K562 (cell line): ENCODE results near the gene TOR1AIP2. TPM values are rescaled to one million over a fixed set of nuclear protein-coding genes. Genes with fewer than 3 reads are reported as not detected.
A peak's percentile ranks its signal among the peaks of the same experiment; 100 is the strongest.

Source experiments
- CHD1 ChIP-seq: fragments of 200-600 bp; sonication (generic); IDR thresholded peaks from one replicate; pipeline ENCODE4 v1.6.1; 2012; ENCODE audit warnings: mild to moderate bottlenecking, moderate library complexity, low read length, inconsistent platforms
- HSF4 ChIP-seq: fragments of 250-450 bp; sonication (Bioruptor Pico); IDR thresholded peaks from 2 replicates; pipeline ENCODE4 v2.1.2; 2022; ENCODE audit warnings: mild to moderate bottlenecking, moderate library complexity, borderline replicate concordance
- ILF3 ChIP-seq: fragments of 450-650 bp; IDR thresholded peaks from 2 replicates; pipeline ENCODE4 v1.6.1; 2018; ENCODE audit warnings: antibody characterized with exemption, mild to moderate bottlenecking, moderate library complexity, borderline replicate concordance
- KLF1 ChIP-seq: fragments of 450-650 bp; IDR thresholded peaks from 2 replicates; pipeline ENCODE4 v1.6.1; 2016; ENCODE audit warnings: missing genetic modification characterization, missing compliant biosample characterization
- KLF13 ChIP-seq: fragments of 450-650 bp; IDR thresholded peaks from 2 replicates; pipeline ENCODE4 v1.6.1; 2016; ENCODE audit warnings: missing genetic modification characterization, low read depth, mild to moderate bottlenecking, missing compliant biosample characterization, moderate library complexity, borderline replicate concordance
- MYNN ChIP-seq, 2 experiments: sonication (generic); formaldehyde crosslinking in 1 of 2; IDR thresholded peaks; 2 replicates each; pipeline versions ENCODE4 v1.5.0 to v1.6.1; 2016 to 2020; ENCODE audit warnings: antibody characterized with exemption in 1 of 2, missing genetic modification reagents in 1 of 2
- NR3C1 ChIP-seq: sonication (generic); formaldehyde crosslinking; IDR thresholded peaks from 2 replicates; pipeline ENCODE4 v1.8.1; 2022; ENCODE audit warnings: missing genetic modification reagents
- POLR2AphosphoS2 ChIP-seq: IDR thresholded peaks from 2 replicates; pipeline ENCODE4 v1.6.1; 2012; ENCODE audit warnings: low read length, improper control_type of control experiment
- SMAD4 ChIP-seq: fragments of 250-450 bp; sonication (Bioruptor Pico); conservative IDR thresholded peaks from 2 replicates; pipeline ENCODE4 v1.8.0; 2021; ENCODE audit warnings: inconsistent platforms, mild to moderate bottlenecking, moderate library complexity
- SMARCE1 ChIP-seq: fragments of 450-650 bp; IDR thresholded peaks from 2 replicates; pipeline ENCODE4 v1.7.1; 2016; ENCODE audit warnings: mild to moderate bottlenecking
- SUPT5H ChIP-seq: fragments of 450-650 bp; IDR thresholded peaks from 2 replicates; pipeline ENCODE4 v1.6.1; 2016
- YY1 ChIP-seq, 3 experiments: IDR thresholded peaks; 2 replicates each; pipeline ENCODE4 v1.6.1; 2011; ENCODE audit warnings: low read length in 2 of 3, mild to moderate bottlenecking in 2 of 3, moderate library complexity in 2 of 3, borderline replicate concordance in 1 of 3, control low read depth in 1 of 3, low read depth in 1 of 3; ENCODE audit not compliant: insufficient read depth in 3 of 3, insufficient replicate concordance in 2 of 3, control insufficient read depth in 1 of 3, insufficient read length in 1 of 3; ENCODE audit errors: extremely low read depth in 1 of 3
- ZNF217 ChIP-seq: sonication (generic); formaldehyde crosslinking; IDR thresholded peaks from 2 replicates; pipeline ENCODE4 v1.8.0; 2022; ENCODE audit warnings: mild to moderate bottlenecking, missing genetic modification reagents
- ZNF239 ChIP-seq: fragments of 250-450 bp; sonication (Bioruptor Pico); IDR thresholded peaks from 2 replicates; pipeline ENCODE4 v1.4.0; 2020; ENCODE audit warnings: mild to moderate bottlenecking
- ZNF24 ChIP-seq: fragments of 450-650 bp; IDR thresholded peaks from 2 replicates; pipeline ENCODE4 v1.6.1; 2016
- polyA plus RNA-seq, 8 experiments: library from polyadenylated mRNA; depleted of rRNA in 4 of 8; stranded (reverse) in 5 of 8; unstranded in 3 of 8; fragments of >200 nt; fragmentation: Nextera tagmentation in 2 of 8; fragmentation: Illumina TruSeq in 1 of 8; extraction: Ambion mirVana in 2 of 8; extraction: Trizol in 1 of 8; gene quantifications; 2 replicates each; pipeline versions ENCODE4 v1.2.1 to v1.2.3, GENCODE V29; 2011 to 2014; ENCODE audit warnings: inconsistent platforms in 1 of 8, missing spikeins in 1 of 8
- total RNA-seq, 7 experiments: library from RNA; depleted of rRNA in 6 of 7; stranded (reverse); fragments of >200 nt in 6 of 7; fragmentation: Illumina TruSeq in 2 of 7; extraction: Trizol in 2 of 7; gene quantifications; 2 replicates each; pipeline versions ENCODE4 v1.2.1 to v1.2.3, GENCODE V29; 2011 to 2021; ENCODE audit warnings: low replicate concordance in 1 of 7
- TF ChIP-seq, protein P1 (sequence below): fragments of 150-350 bp; IDR thresholded peaks from 2 replicates; pipeline ENCODE4 v1.6.1; 2014; ENCODE audit warnings: low read depth, mild to moderate bottlenecking, low read length, borderline replicate concordance
- TF ChIP-seq, protein P2 (sequence below): fragments of 450-650 bp; IDR thresholded peaks from 2 replicates; pipeline ENCODE4 v1.6.1; 2016
- TF ChIP-seq, protein P3 (sequence below): fragments of 450-650 bp; IDR thresholded peaks from 2 replicates; pipeline ENCODE4 v1.6.1; 2014; ENCODE audit warnings: low read depth, mild to moderate bottlenecking, moderate library complexity, borderline replicate concordance
- TF ChIP-seq, protein P4 (sequence below): fragments of 450-650 bp; formaldehyde crosslinking; IDR thresholded peaks from 2 replicates; pipeline ENCODE4 v1.4.0; 2020; ENCODE audit warnings: mild to moderate bottlenecking, mixed read lengths

TOR1AIP2 gene
- total and polyA plus RNA-seq, 9 of the 15 experiments (the other 6 are each of a cell fraction or from before 2014, with no cell fraction given), result 16.7 to 122 (median 41.4) TPM

DNA sequence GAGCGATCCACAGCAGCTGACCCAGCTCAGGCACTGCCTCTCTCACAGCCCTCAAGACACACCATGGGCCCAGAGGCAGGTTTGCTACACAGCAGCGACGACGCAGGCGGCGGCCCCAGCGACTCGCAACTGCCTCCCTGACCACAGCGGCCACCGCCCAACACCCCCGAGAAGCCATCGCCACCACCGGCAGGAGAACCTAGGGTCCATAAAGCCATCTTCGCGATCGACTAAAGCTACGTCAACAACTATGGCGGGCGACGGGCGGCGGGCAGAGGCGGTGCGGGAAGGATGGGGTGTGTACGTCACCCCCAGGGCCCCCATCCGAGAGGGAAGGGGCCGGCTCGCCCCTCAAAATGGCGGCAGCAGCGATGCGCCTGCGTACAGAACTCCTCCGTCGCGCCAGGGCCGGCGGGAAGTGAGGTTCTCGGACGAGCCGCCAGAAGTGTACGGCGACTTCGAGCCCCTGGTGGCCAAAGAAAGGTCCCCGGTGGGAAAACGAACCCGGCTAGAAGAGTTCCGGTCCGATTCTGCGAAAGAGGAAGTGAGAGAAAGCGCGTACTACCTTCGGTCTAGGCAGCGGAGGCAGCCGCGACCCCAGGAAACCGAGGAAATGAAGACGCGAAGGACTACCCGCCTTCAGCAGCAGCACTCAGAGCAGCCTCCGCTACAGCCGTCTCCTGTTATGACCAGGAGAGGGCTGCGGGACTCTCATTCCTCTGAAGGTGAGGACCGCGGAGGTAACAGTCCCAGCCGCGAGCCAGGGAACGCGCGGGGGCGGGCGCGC lies 4.8 kb upstream of the TOR1AIP2 start, which contains the start of gene TOR1AIP1 (continued):
- TF ChIP-seq, protein P1, sequence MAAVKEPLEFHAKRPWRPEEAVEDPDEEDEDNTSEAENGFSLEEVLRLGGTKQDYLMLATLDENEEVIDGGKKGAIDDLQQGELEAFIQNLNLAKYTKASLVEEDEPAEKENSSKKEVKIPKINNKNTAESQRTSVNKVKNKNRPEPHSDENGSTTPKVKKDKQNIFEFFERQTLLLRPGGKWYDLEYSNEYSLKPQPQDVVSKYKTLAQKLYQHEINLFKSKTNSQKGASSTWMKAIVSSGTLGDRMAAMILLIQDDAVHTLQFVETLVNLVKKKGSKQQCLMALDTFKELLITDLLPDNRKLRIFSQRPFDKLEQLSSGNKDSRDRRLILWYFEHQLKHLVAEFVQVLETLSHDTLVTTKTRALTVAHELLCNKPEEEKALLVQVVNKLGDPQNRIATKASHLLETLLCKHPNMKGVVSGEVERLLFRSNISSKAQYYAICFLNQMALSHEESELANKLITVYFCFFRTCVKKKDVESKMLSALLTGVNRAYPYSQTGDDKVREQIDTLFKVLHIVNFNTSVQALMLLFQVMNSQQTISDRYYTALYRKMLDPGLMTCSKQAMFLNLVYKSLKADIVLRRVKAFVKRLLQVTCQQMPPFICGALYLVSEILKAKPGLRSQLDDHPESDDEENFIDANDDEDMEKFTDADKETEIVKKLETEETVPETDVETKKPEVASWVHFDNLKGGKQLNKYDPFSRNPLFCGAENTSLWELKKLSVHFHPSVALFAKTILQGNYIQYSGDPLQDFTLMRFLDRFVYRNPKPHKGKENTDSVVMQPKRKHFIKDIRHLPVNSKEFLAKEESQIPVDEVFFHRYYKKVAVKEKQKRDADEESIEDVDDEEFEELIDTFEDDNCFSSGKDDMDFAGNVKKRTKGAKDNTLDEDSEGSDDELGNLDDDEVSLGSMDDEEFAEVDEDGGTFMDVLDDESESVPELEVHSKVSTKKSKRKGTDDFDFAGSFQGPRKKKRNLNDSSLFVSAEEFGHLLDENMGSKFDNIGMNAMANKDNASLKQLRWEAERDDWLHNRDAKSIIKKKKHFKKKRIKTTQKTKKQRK, result peak; percentile 27; the same call in 1 of the 2 replicates
- TF ChIP-seq YY1 (IDR thresholded peaks at IDR 0.05; ENCODE audit: borderline replicate concordance in 1 of 3, control insufficient read depth in 1 of 3, extremely low read depth in 1 of 3, insufficient read depth in 3 of 3, insufficient read length in 1 of 3, insufficient replicate concordance in 2 of 3, low read depth in 1 of 3, low read length in 2 of 3) (peak; percentile 94 to 98 (median 96)), CHD1 (no peak), MYNN (IDR thresholded peaks at IDR 0.05) (peak; percentile 34; the same call in 1 of the 2 replicates), MYNN (CRISPR knock-in tag; IDR thresholded peaks at IDR 0.05) (no peak), KLF13 (tag) (peak; percentile 59), ILF3 (0 out of 2 replicates have a peak, but pooled peaks have one; percentile 52), NR3C1 (no peak; the same call in 1 of the 2 replicates), KLF1 (tag) (peak; percentile 65), ZNF239 (CRISPR knock-in tag) (peak; percentile 79), SMARCE1 (peak; percentile 69), SUPT5H (peak; percentile 98), HSF4 (CRISPR knock-in tag) (no peak), SMAD4 (peak; percentile 92), ZNF217 (CRISPR knock-in tag) (no peak), ZNF24 (peak; percentile 77), POLR2AphosphoS2 (no peak)
- TF ChIP-seq, protein P2, sequence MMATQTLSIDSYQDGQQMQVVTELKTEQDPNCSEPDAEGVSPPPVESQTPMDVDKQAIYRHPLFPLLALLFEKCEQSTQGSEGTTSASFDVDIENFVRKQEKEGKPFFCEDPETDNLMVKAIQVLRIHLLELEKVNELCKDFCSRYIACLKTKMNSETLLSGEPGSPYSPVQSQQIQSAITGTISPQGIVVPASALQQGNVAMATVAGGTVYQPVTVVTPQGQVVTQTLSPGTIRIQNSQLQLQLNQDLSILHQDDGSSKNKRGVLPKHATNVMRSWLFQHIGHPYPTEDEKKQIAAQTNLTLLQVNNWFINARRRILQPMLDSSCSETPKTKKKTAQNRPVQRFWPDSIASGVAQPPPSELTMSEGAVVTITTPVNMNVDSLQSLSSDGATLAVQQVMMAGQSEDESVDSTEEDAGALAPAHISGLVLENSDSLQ, result peak; percentile 64
- TF ChIP-seq, protein P3, sequence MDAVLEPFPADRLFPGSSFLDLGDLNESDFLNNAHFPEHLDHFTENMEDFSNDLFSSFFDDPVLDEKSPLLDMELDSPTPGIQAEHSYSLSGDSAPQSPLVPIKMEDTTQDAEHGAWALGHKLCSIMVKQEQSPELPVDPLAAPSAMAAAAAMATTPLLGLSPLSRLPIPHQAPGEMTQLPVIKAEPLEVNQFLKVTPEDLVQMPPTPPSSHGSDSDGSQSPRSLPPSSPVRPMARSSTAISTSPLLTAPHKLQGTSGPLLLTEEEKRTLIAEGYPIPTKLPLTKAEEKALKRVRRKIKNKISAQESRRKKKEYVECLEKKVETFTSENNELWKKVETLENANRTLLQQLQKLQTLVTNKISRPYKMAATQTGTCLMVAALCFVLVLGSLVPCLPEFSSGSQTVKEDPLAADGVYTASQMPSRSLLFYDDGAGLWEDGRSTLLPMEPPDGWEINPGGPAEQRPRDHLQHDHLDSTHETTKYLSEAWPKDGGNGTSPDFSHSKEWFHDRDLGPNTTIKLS, result peak; percentile 94
- TF ChIP-seq, protein P4, sequence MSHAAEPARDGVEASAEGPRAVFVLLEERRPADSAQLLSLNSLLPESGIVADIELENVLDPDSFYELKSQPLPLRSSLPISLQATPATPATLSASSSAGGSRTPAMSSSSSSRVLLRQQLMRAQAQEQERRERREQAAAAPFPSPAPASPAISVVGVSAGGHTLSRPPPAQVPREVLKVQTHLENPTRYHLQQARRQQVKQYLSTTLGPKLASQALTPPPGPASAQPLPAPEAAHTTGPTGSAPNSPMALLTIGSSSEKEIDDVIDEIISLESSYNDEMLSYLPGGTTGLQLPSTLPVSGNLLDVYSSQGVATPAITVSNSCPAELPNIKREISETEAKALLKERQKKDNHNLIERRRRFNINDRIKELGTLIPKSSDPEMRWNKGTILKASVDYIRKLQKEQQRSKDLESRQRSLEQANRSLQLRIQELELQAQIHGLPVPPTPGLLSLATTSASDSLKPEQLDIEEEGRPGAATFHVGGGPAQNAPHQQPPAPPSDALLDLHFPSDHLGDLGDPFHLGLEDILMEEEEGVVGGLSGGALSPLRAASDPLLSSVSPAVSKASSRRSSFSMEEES (CRISPR knock-in tag), result peak; percentile 7; the same call in 1 of the 2 replicates
